K562 (cell line): Measurements from ENCODE around the gene TYW1B. TPM values are rescaled to one million over a fixed set of nuclear protein-coding genes. Genes with fewer than 3 reads are reported as not detected.

Experiments used
- ATF1 ChIP-seq, 2 experiments: fragments of 450-650 bp in 1 of 2; IDR thresholded peaks; 2 replicates each; pipeline ENCODE4 v1.6.1; 2016; ENCODE audit warnings: missing compliant biosample characterization in 1 of 2, missing genetic modification characterization in 1 of 2
- HSF4 ChIP-seq: fragments of 250-450 bp; sonication (Bioruptor Pico); IDR thresholded peaks from 2 replicates; pipeline ENCODE4 v2.1.2; 2022; ENCODE audit warnings: mild to moderate bottlenecking, moderate library complexity, borderline replicate concordance
- JUND ChIP-seq, 2 experiments: IDR thresholded peaks; 2 replicates in 1 of 2; 3 replicates in 1 of 2; pipeline ENCODE4 v1.6.1; 2011; ENCODE audit warnings: borderline replicate concordance in 2 of 2, low read depth in 2 of 2, low read length in 2 of 2, improper control_type of control experiment in 1 of 2, missing biosample characterization in 1 of 2, missing genetic modification characterization in 1 of 2, missing genetic modification reagents in 1 of 2
- MNT ChIP-seq, 2 experiments: fragments of 450-650 bp; conservative IDR thresholded peaks; 2 replicates each; pipeline ENCODE4 v1.6.1; 2017; ENCODE audit warnings: mild to moderate bottlenecking in 2 of 2, moderate library complexity in 2 of 2
- MTA2 ChIP-seq: fragments of 450-650 bp; IDR thresholded peaks from 2 replicates; pipeline ENCODE4 v1.6.1; 2016; ENCODE audit warnings: low read depth
- NBN ChIP-seq: fragments of 450-650 bp; IDR thresholded peaks from 2 replicates; pipeline ENCODE4 v1.6.1; 2016; ENCODE audit warnings: low read depth, mild to moderate bottlenecking
- NEUROD1 ChIP-seq: fragments of 150-350 bp; IDR thresholded peaks from 2 replicates; pipeline ENCODE4 v1.6.1; 2014; ENCODE audit warnings: borderline replicate concordance, low read length, low read depth; ENCODE audit not compliant: partially characterized antibody
- NFATC3 ChIP-seq: fragments of 450-650 bp; IDR thresholded peaks from 2 replicates; pipeline ENCODE4 v1.6.1; 2017; ENCODE audit warnings: mild to moderate bottlenecking
- NR4A1 ChIP-seq, 2 experiments: fragments of 250-450 bp in 1 of 2; fragments of 450-650 bp in 1 of 2; sonication (Bioruptor Pico) in 1 of 2; IDR thresholded peaks; 2 replicates each; pipeline versions ENCODE4 v1.4.0 to v1.6.1; 2016 to 2020; ENCODE audit warnings: mild to moderate bottlenecking in 2 of 2, missing compliant biosample characterization in 1 of 2, missing genetic modification characterization in 1 of 2, moderate library complexity in 1 of 2
- POLR2H ChIP-seq: IDR thresholded peaks from 2 replicates; pipeline ENCODE4 v1.6.1; 2016; ENCODE audit warnings: missing genetic modification characterization, low read depth, mild to moderate bottlenecking, control low read depth, missing compliant biosample characterization, moderate library complexity
- SMARCA4 ChIP-seq: fragments of 450-650 bp; IDR thresholded peaks from 2 replicates; pipeline ENCODE4 v1.6.1; 2016
- SRSF3 ChIP-seq: fragments of 200-400 bp; formaldehyde crosslinking; IDR thresholded peaks from 2 replicates; pipeline ENCODE4 v1.6.1; 2016; ENCODE audit warnings: mild to moderate bottlenecking, low read length, moderate library complexity; ENCODE audit not compliant: insufficient read depth
- TCF7L2 ChIP-seq: fragments of 150-350 bp; IDR thresholded peaks from 2 replicates; pipeline ENCODE4 v1.6.1; 2016; ENCODE audit warnings: low read depth, mild to moderate bottlenecking, low read length, moderate library complexity
- ZNF318 ChIP-seq, 2 experiments: fragments of 450-650 bp; IDR thresholded peaks; 2 replicates each; pipeline ENCODE4 v1.6.1; 2016; ENCODE audit warnings: mild to moderate bottlenecking in 2 of 2, borderline replicate concordance in 1 of 2, low read depth in 1 of 2, moderate library complexity in 1 of 2
- ZNF764 ChIP-seq: fragments of 250-450 bp; sonication (Bioruptor Pico); IDR thresholded peaks from 2 replicates; pipeline ENCODE4 v1.4.0; 2020; ENCODE audit warnings: low read depth, mild to moderate bottlenecking, moderate library complexity
- polyA plus RNA-seq, 8 experiments: library from polyadenylated mRNA; depleted of rRNA in 4 of 8; stranded (reverse) in 5 of 8; unstranded in 3 of 8; fragments of >200 nt; fragmentation: Nextera tagmentation in 2 of 8; fragmentation: Illumina TruSeq in 1 of 8; extraction: Ambion mirVana in 2 of 8; extraction: Trizol in 1 of 8; gene quantifications; 2 replicates each; pipeline versions ENCODE4 v1.2.1 to v1.2.3, GENCODE V29; 2011 to 2014; ENCODE audit warnings: inconsistent platforms in 1 of 8, missing spikeins in 1 of 8
- total RNA-seq, 7 experiments: library from RNA; depleted of rRNA in 6 of 7; stranded (reverse); fragments of >200 nt in 6 of 7; fragmentation: Illumina TruSeq in 2 of 7; extraction: Trizol in 2 of 7; gene quantifications; 2 replicates each; pipeline versions ENCODE4 v1.2.1 to v1.2.3, GENCODE V29; 2011 to 2021; ENCODE audit warnings: low replicate concordance in 1 of 7

The TYW1B gene
- total and polyA plus RNA-seq, 9 of the 15 experiments (the other 6 are each of a cell fraction or from before 2014, with no cell fraction given): 5.8 to 14.7 (median 9.8) TPM

DNA sequence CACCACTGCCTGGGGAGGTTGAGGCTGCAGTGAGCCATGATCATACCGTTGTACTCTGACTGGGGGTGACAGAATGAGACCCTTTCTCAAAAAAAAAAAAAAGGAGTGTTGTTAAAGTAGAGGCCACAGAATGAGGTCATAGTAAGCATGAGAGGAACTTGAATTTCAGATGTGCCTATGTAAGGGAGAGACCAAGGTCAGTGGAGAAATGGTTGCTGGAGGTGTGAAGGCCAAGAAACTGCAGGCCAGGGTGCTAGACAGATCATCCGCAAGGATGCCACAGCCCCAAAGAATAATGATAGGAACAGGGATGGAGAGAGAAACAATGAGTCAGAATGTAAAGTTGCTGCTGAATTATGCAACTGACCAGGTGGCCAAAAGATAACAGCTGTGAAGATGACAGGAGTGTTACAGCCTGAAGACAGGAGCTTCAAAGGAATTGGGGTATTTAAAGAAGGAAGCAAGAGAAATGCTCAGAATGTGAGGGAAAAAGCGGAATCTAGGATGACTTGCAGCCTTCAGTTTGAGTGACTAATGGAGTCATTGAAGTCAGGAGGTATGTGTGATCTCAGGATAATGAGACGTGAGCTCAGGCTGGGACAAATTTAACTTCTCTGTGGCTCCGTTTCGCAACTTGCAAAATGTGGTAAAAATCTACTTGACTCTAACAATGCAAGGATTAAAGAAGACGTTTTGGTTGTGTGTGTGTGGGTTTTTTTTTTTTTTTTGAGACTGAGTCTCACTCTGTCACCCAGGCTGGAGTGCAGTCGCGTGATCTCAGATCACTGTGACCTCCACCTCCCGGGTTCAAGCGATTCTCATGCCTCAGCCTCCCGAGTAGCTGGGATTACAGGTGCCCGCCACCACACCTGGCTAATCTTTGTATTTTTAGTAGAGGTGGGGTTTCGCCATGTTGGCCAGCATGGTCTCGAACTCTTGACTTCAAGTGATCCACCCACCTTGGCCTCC is 22.2 kb downstream of the TYW1B start (continued):
- TF ChIP-seq ZNF318 (IDR thresholded peaks at IDR 0.05; ENCODE audit: borderline replicate concordance in 1 of 2, low read depth in 1 of 2) (peak; percentile 57 to 100; a peak in 3 of 4 replicates), POLR2H (tag) (no peak), SRSF3 (no peak), JUND (IDR thresholded peaks at IDR 0.05; ENCODE audit: borderline replicate concordance, low read depth, low read length) (peak; percentile 98), JUND (tag; IDR thresholded peaks at IDR 0.05; ENCODE audit: borderline replicate concordance, low read depth, low read length) (peak; percentile 100), HSF4 (CRISPR knock-in tag) (peak; percentile 79), MNT (conservative IDR thresholded peaks at IDR 0.05) (peak; percentile 90 to 97), NFATC3 (peak; percentile 94), NEUROD1 (peak; percentile 78), NR4A1 (CRISPR knock-in tag; IDR thresholded peaks at IDR 0.05) (no peak), NR4A1 (tag; IDR thresholded peaks at IDR 0.05) (peak; percentile 58; the same call in 1 of the 2 replicates), NBN (peak; percentile 100), ZNF764 (no peak), TCF7L2 (peak; percentile 76), MTA2 (peak; percentile 97), SMARCA4 (peak; percentile 100), ATF1 (CRISPR knock-in tag; IDR thresholded peaks at IDR 0.05) (no peak), ATF1 (tag; IDR thresholded peaks at IDR 0.05) (peak; percentile 81)
